Liver (tissue), 9 donors: ENCODE measurements around the gene DAND5. TPM values are rescaled to one million over a fixed set of nuclear protein-coding genes. Genes with fewer than 3 reads are reported as not detected.

Experiments
- DNase-seq: peaks from one replicate; pipeline ENCODE4 v3.0.0-alpha.2; 2017; ENCODE audit warnings: low spot score
- H3K27ac ChIP-seq, 2 donors: one replicate each; pipeline ENCODE4 v1.7.0; 2013; ENCODE audit warnings: inconsistent platforms in 2 of 2, low read length in 2 of 2, control low read depth in 1 of 2, low read depth in 1 of 2, mild to moderate bottlenecking in 1 of 2
- H3K27me3 ChIP-seq, 4 donors: one replicate each; pipeline versions ENCODE4 v1.6.1 to v1.7.0; 2013; ENCODE audit warnings: low read length in 3 of 4, inconsistent platforms in 1 of 4, mild to moderate bottlenecking in 1 of 4, moderate library complexity in 1 of 4; ENCODE audit not compliant: control insufficient read depth in 4 of 4, insufficient read depth in 4 of 4
- H3K36me3 ChIP-seq, 4 donors: one replicate each; pipeline versions ENCODE4 v1.6.1 to v1.7.0; 2013; ENCODE audit warnings: low read length in 3 of 4, mild to moderate bottlenecking in 3 of 4, low read depth in 1 of 4, moderate library complexity in 1 of 4; ENCODE audit not compliant: control insufficient read depth in 4 of 4, insufficient read depth in 3 of 4
- H3K4me1 ChIP-seq, 4 donors: one replicate each; pipeline versions ENCODE4 v1.6.1 to v1.7.0; 2013; ENCODE audit warnings: low read length in 3 of 4, mild to moderate bottlenecking in 3 of 4, moderate library complexity in 1 of 4; ENCODE audit not compliant: control insufficient read depth in 4 of 4, insufficient read depth in 4 of 4
- H3K4me3 ChIP-seq, 3 donors: one replicate each; pipeline versions ENCODE4 v1.6.1 to v1.7.0; 2013; ENCODE audit warnings: low read length in 3 of 3, control low read depth in 1 of 3, low read depth in 1 of 3, mild to moderate bottlenecking in 1 of 3
- H3K9ac ChIP-seq, 2 donors: one replicate each; pipeline ENCODE4 v1.7.0; 2013; ENCODE audit warnings: low read length in 2 of 2, mild to moderate bottlenecking in 2 of 2, moderate library complexity in 2 of 2, control low read depth in 1 of 2, low read depth in 1 of 2
- H3K9me3 ChIP-seq, 4 donors: one replicate each; pipeline versions ENCODE4 v1.6.1 to v1.7.0; 2013; ENCODE audit warnings: low read length in 3 of 4; ENCODE audit not compliant: control insufficient read depth in 4 of 4
- EGR1 ChIP-seq, 2 donors: IDR thresholded peaks; 2 replicates each; pipeline ENCODE4 v1.6.1; 2016 to 2018; ENCODE audit warnings: antibody characterized with exemption in 2 of 2, low read depth in 2 of 2
- FOXA1 ChIP-seq: IDR thresholded peaks from 2 replicates; pipeline ENCODE4 v1.6.1; 2016; ENCODE audit warnings: antibody characterized with exemption
- FOXA2 ChIP-seq: IDR thresholded peaks from 2 replicates; pipeline ENCODE4 v1.6.1; 2016; ENCODE audit warnings: antibody characterized with exemption
- GABPA ChIP-seq, 2 donors: IDR thresholded peaks in 1 of 2; conservative IDR thresholded peaks in 1 of 2; 2 replicates each; pipeline ENCODE4 v1.6.1; 2016; ENCODE audit warnings: antibody characterized with exemption in 2 of 2, mild to moderate bottlenecking in 1 of 2, moderate library complexity in 1 of 2
- HNF4A ChIP-seq, 2 donors: conservative IDR thresholded peaks; 2 replicates each; pipeline ENCODE4 v1.6.1; 2016; ENCODE audit warnings: antibody characterized with exemption in 2 of 2, mild to moderate bottlenecking in 2 of 2
- HNF4G ChIP-seq: IDR thresholded peaks from 2 replicates; pipeline ENCODE4 v1.6.1; 2016; ENCODE audit warnings: antibody characterized with exemption
- JUND ChIP-seq, 2 donors: IDR thresholded peaks; 2 replicates each; pipeline ENCODE4 v1.6.1; 2016; ENCODE audit warnings: antibody characterized with exemption in 2 of 2
- NR2F2 ChIP-seq: IDR thresholded peaks from 2 replicates; pipeline ENCODE4 v1.6.1; 2016; ENCODE audit warnings: antibody characterized with exemption
- RXRA ChIP-seq, 2 donors: IDR thresholded peaks; 2 replicates each; pipeline ENCODE4 v1.6.1; 2017 to 2018; ENCODE audit warnings: antibody characterized with exemption in 2 of 2, mild to moderate bottlenecking in 1 of 2
- SP1 ChIP-seq: IDR thresholded peaks from 2 replicates; pipeline ENCODE4 v1.6.1; 2018; ENCODE audit warnings: antibody characterized with exemption, mild to moderate bottlenecking
- TAF1 ChIP-seq: conservative IDR thresholded peaks from 2 replicates; pipeline ENCODE4 v1.6.1; 2016; ENCODE audit warnings: antibody characterized with exemption, mild to moderate bottlenecking
- YY1 ChIP-seq: IDR thresholded peaks from 2 replicates; pipeline ENCODE4 v1.6.1; 2016; ENCODE audit warnings: antibody characterized with exemption, mild to moderate bottlenecking
- WGBS: extraction: QIAGEN DNeasy Blood & Tissue Kit; methylation state at CpG from one replicate; pipeline ENCODE4 v1.1.7; 2013; 5-methylcytosine and 5-hydroxymethylcytosine counted together
- polyA plus RNA-seq, 2 donors: library from polyadenylated mRNA; stranded (reverse) in 1 of 2; unstranded in 1 of 2; fragments of 200-250 nt in 1 of 2; fragments of >200 nt in 1 of 2; fragmentation: Nextera tagmentation in 1 of 2; extraction: Ambion mirVana in 1 of 2; gene quantifications; one replicate each; pipeline versions ENCODE4 v1.2.1 to v1.2.3, GENCODE V29; 2013 to 2015
- total RNA-seq, 2 donors: library from RNA; depleted of rRNA; stranded (reverse); fragments of >200 nt; gene quantifications; one replicate each; pipeline ENCODE4 v1.2.3, GENCODE V29; 2014
- TF ChIP-seq, protein P1 (sequence below): IDR thresholded peaks from 2 replicates; pipeline ENCODE4 v1.6.1; 2016; ENCODE audit warnings: antibody characterized with exemption
- TF ChIP-seq, protein P2 (sequence below): IDR thresholded peaks from 2 replicates; pipeline ENCODE4 v1.6.1; 2016; ENCODE audit warnings: antibody characterized with exemption, mild to moderate bottlenecking
- TF ChIP-seq, protein P3 (sequence below): fragments of 150-350 bp; IDR thresholded peaks from 2 replicates; pipeline ENCODE4 v1.5.1; 2017; ENCODE audit warnings: improper control_type of control experiment, low read depth, low read length; ENCODE audit not compliant: missing input control
- TF ChIP-seq, protein P4 (sequence below): IDR thresholded peaks from 2 replicates; pipeline ENCODE4 v1.6.1; 2016; ENCODE audit warnings: antibody characterized with exemption
- TF ChIP-seq, protein P5 (sequence below): IDR thresholded peaks from 2 replicates; pipeline ENCODE4 v1.6.1; 2016; ENCODE audit warnings: antibody characterized with exemption
- donor health status: healthy.
- donor health status: healthy.
- donor health status: healthy.
- donor health status: healthy.
- donor health status: healthy.

DAND5 gene
- total and polyA plus RNA-seq, 4 donors, result 0.23 TPM; not detected in 3

DNA sequence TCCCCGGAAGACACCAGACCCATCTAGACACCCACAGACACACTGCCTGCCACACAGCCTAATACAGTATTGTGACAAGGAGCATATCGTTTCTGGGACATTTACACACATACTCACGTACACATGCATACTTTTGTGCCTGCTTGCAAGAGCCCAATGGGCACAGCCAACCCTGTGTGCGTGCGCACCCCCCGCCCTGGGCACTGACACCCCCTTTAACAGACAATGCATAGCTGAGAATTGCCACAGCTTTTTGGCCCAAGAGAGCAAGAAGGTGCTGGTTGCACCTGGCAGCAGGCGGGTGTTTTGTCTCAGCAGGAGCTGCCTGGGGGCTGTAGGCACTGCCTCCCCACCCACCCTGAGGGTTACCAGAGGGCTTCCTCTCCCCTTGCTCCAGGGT lies 24.2 kb downstream of the DAND5 start:
- H3K27ac ChIP-seq, result no peak overlapping the region
- 94% methylated on average over 7 of the region's 7 CpGs for WGBS
- H3K27me3 ChIP-seq, result no peaks in the 10 kb centered on the region
- TF ChIP-seq, protein P1, sequence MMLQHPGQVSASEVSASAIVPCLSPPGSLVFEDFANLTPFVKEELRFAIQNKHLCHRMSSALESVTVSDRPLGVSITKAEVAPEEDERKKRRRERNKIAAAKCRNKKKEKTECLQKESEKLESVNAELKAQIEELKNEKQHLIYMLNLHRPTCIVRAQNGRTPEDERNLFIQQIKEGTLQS, result no peak
- no peak for TF ChIP-seq TAF1
- no peak for TF ChIP-seq EGR1 (IDR thresholded peaks at IDR 0.05; ENCODE audit: low read depth in 2 of 2)
- TF ChIP-seq HNF4A (conservative IDR thresholded peaks at IDR 0.05), result no peak
- TF ChIP-seq, protein P2, sequence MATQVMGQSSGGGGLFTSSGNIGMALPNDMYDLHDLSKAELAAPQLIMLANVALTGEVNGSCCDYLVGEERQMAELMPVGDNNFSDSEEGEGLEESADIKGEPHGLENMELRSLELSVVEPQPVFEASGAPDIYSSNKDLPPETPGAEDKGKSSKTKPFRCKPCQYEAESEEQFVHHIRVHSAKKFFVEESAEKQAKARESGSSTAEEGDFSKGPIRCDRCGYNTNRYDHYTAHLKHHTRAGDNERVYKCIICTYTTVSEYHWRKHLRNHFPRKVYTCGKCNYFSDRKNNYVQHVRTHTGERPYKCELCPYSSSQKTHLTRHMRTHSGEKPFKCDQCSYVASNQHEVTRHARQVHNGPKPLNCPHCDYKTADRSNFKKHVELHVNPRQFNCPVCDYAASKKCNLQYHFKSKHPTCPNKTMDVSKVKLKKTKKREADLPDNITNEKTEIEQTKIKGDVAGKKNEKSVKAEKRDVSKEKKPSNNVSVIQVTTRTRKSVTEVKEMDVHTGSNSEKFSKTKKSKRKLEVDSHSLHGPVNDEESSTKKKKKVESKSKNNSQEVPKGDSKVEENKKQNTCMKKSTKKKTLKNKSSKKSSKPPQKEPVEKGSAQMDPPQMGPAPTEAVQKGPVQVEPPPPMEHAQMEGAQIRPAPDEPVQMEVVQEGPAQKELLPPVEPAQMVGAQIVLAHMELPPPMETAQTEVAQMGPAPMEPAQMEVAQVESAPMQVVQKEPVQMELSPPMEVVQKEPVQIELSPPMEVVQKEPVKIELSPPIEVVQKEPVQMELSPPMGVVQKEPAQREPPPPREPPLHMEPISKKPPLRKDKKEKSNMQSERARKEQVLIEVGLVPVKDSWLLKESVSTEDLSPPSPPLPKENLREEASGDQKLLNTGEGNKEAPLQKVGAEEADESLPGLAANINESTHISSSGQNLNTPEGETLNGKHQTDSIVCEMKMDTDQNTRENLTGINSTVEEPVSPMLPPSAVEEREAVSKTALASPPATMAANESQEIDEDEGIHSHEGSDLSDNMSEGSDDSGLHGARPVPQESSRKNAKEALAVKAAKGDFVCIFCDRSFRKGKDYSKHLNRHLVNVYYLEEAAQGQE, result no peak
- no peak for TF ChIP-seq RXRA (IDR thresholded peaks at IDR 0.05)
- no peak for TF ChIP-seq NR2F2
- H3K4me1 ChIP-seq, result peaks cover 3 to 21% (median 12%) of the 10 kb centered on the region in 4 donors
- H3K4me3 ChIP-seq, result no peak overlapping the region
- no peaks in the 10 kb centered on the region for H3K36me3 ChIP-seq
- no peak overlapping the region for H3K9ac ChIP-seq
- DNase-seq, result no peak
- no peaks in the 10 kb centered on the region for H3K9me3 ChIP-seq

DNA sequence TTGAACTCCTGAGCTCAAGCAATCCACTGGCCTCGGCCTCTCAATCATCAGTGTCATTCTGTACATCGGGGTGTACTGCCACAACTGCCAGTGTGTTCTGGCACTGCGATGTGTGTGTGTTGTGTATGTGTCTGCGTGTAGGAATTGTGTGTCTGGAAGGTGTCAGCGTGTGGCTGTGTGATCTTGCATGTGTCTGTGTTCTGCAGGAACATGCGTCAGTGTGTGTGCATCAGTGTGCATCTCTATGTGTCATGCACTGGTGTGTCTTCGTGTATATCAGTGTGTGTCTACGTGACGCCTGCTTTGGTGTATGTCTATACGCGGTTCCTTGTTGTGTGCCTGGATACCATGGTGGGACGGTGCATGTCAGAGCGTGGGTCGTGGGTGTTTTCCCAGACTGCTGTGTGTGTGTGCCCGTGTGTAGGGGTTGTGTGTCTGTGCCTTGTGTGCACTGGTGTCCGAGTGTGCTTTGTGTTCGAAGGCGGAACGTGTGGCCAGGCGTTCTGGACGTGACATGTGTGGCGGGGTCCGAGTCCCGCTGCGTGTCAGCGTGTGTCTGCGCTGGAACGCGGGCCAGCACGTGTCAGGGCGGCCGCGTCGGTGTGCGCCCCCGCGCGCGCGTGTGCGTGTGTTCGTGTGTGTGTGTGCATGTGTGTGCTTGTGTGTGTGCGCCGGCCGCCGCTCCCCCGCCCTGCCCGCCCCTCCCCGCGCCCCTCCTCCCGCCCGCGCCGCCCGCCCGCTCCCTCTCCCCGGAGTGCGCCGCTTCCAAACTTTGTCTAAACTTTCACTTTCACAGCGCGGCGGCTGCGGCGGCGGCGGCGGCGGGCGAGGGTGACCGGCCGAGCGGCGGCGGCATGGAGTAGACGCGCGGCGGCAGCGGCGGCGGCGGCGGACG lies 25.6 kb downstream of the DAND5 start, which contains the start of gene NFIX:
NFIX (plus strand) TSS at position 775 of the 895 bp plus-strand sequence. CDS start 363 bp downstream, outside the sequence.
- H3K4me1 ChIP-seq, result peaks cover 3 to 21% (median 12%) of the 10 kb centered on the region in 4 donors
- 12% methylated on average over 84 of the region's 84 CpGs for WGBS
- H3K9me3 ChIP-seq, result no peaks in the 10 kb centered on the region
- DNase-seq, result peak; percentile 63
- TF ChIP-seq HNF4A (conservative IDR thresholded peaks at IDR 0.05) (no peak), JUND (IDR thresholded peaks at IDR 0.05) (no peak), FOXA1 (no peak), RXRA (IDR thresholded peaks at IDR 0.05) (no peak), HNF4G (no peak), EGR1 (IDR thresholded peaks at IDR 0.05; ENCODE audit: low read depth in 2 of 2) (no peak), NR2F2 (no peak), GABPA (IDR thresholded peaks at IDR 0.05 in 1 of 2, conservative IDR thresholded peaks at IDR 0.05 in 1 of 2) (no peak), FOXA2 (no peak), SP1 (no peak), TAF1 (no peak), YY1 (no peak)
- TF ChIP-seq, protein P3, sequence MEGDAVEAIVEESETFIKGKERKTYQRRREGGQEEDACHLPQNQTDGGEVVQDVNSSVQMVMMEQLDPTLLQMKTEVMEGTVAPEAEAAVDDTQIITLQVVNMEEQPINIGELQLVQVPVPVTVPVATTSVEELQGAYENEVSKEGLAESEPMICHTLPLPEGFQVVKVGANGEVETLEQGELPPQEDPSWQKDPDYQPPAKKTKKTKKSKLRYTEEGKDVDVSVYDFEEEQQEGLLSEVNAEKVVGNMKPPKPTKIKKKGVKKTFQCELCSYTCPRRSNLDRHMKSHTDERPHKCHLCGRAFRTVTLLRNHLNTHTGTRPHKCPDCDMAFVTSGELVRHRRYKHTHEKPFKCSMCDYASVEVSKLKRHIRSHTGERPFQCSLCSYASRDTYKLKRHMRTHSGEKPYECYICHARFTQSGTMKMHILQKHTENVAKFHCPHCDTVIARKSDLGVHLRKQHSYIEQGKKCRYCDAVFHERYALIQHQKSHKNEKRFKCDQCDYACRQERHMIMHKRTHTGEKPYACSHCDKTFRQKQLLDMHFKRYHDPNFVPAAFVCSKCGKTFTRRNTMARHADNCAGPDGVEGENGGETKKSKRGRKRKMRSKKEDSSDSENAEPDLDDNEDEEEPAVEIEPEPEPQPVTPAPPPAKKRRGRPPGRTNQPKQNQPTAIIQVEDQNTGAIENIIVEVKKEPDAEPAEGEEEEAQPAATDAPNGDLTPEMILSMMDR, result no peak
- TF ChIP-seq, protein P4, sequence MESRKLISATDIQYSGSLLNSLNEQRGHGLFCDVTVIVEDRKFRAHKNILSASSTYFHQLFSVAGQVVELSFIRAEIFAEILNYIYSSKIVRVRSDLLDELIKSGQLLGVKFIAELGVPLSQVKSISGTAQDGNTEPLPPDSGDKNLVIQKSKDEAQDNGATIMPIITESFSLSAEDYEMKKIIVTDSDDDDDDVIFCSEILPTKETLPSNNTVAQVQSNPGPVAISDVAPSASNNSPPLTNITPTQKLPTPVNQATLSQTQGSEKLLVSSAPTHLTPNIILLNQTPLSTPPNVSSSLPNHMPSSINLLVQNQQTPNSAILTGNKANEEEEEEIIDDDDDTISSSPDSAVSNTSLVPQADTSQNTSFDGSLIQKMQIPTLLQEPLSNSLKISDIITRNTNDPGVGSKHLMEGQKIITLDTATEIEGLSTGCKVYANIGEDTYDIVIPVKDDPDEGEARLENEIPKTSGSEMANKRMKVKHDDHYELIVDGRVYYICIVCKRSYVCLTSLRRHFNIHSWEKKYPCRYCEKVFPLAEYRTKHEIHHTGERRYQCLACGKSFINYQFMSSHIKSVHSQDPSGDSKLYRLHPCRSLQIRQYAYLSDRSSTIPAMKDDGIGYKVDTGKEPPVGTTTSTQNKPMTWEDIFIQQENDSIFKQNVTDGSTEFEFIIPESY, result no peak
- TF ChIP-seq, protein P5, sequence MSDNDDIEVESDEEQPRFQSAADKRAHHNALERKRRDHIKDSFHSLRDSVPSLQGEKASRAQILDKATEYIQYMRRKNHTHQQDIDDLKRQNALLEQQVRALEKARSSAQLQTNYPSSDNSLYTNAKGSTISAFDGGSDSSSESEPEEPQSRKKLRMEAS, result no peak
- TF ChIP-seq, protein P1, result no peak
- TF ChIP-seq, protein P2, result no peak
- H3K9ac ChIP-seq, result no peak within 1 kb of the TSS
- H3K4me3 ChIP-seq, result peak within 1 kb of the TSS; percentile 70 to 87 (median 84)
- H3K27me3 ChIP-seq, result no peaks in the 10 kb centered on the region
- peak within 1 kb of the TSS; percentile 78 to 85 for H3K27ac ChIP-seq
- H3K36me3 ChIP-seq, result peaks cover 0 to 3% (median 0%) of the 10 kb centered on the region in 4 donors
